ENCODE measurements around the gene TMOD3. TPM values are rescaled to one million over a fixed set of nuclear protein-coding genes. Genes with fewer than 3 reads are reported as not detected.
"Not testable (repeated sequence)": the region's sequence is repeated elsewhere in the genome, so short reads cannot be mapped to it uniquely, and the experiment has no call there.

Gene TMOD3
- polyA plus RNA-seq, 2 of the 4 experiments (the other 2 are of a cell fraction), result 57.5 to 111 TPM

DNA sequence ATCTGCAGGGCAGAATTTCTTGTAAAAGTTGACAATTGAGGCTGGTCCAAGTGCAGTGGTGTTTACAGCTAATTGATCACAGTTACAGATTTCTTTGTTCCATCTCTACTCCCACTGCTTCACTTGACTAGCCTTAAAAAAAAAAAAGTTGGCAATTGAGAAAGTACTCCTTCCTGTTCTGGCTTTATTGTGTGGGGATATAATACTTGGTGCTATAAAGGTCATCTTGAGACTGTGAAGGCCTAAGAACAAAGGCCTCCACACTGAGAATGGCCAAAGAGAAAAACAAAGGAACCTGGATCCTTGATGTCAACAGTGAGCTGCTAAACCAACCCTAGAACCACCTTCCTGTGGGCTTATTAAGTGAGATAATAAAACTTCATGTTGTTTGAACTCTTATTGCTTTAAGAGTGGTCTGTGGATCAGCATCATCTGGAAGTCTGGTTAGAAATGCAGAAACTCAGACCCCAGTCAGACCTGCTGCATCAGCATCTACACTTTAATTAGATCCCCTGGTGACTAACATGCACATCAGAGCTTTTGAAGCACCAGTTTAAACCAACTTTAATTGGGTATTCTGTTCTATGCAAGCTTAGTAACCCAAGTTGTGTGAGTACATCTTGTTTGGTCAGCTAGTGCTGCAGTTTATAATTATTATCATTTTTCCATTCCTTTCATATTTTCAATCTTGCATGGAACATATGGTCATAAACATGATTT is 55.2 kb downstream of the TMOD3 start:
- TF ChIP-seq MAFK (IDR thresholded peaks at IDR 0.05; ENCODE audit: partially characterized antibody) (peak; percentile 81), TFCP2L1 (CRISPR knock-in tag; IDR thresholded peaks at IDR 0.05) (no peak)
- Histone ChIP-seq H3K9me3 (no peaks in the 10 kb centered on the region), H3K4me2 (peak overlapping the region; percentile 55; the same call in 2 of the 3 replicates), H3K4me3 (no peak overlapping the region), H3K4me1 (peaks cover 84% of the 10 kb centered on the region), H3K27ac (peak overlapping the region; percentile 29 to 55; a peak in 5 of 6 replicates)
- POLR2A ChIA-PET, result no interaction called here
- ATAC-seq (no peak), FAIRE-seq (peak; percentile 23), DNase-seq (ENCODE audit: low read depth in 1 of 2, low spot score in 1 of 2) (no peak)
- CTCF ChIA-PET, result interaction anchor here (0.6 to 3.3 kb wide), 7 partner anchors 9 to 83 kb away, joined by 3 to 15 read pairs (median 3); no protein-coding TSS in a partner anchor

DNA sequence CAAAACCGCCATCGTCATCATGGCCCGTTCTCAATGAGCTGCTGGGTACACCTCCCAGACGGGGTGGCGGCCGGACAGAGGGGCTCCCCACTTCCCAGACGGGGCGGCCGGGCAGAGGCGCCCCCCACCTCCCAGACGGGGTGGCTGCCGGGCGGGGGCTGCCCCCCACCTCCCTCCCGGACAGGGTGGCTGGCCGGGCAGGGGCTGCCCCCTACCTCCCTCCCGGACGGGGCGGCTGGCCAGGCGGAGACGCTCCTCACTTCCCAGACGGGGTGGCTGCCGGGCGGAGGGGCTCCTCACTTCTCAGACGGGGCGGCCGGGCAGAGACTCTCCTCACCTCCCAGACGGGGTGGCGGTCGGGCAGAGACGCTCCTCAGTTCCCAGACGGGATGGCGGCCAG is 56.3 kb downstream of the TMOD3 start:
- DNase-seq (ENCODE audit: low read depth in 1 of 2, low spot score in 1 of 2); H3K4me2 ChIP-seq; POLR2A ChIA-PET; ATAC-seq; H3K4me3 ChIP-seq; FAIRE-seq; H3K9me3 ChIP-seq: not testable (repeated sequence)
- CTCF ChIA-PET, result interaction anchor here (1.4 kb wide), 1 partner anchor 12 kb away, joined by 3 read pairs; no protein-coding TSS in a partner anchor
- peak overlapping the region in 1 of 2 experiments; percentile 80; a peak in 2 of 6 replicates for H3K27ac ChIP-seq
- 94% methylated on average over 18 of the region's 32 CpGs for WGBS (ENCODE audit: missing lambda C conversion rate)
- H3K4me1 ChIP-seq, result peaks cover 74% of the 10 kb centered on the region

DNA sequence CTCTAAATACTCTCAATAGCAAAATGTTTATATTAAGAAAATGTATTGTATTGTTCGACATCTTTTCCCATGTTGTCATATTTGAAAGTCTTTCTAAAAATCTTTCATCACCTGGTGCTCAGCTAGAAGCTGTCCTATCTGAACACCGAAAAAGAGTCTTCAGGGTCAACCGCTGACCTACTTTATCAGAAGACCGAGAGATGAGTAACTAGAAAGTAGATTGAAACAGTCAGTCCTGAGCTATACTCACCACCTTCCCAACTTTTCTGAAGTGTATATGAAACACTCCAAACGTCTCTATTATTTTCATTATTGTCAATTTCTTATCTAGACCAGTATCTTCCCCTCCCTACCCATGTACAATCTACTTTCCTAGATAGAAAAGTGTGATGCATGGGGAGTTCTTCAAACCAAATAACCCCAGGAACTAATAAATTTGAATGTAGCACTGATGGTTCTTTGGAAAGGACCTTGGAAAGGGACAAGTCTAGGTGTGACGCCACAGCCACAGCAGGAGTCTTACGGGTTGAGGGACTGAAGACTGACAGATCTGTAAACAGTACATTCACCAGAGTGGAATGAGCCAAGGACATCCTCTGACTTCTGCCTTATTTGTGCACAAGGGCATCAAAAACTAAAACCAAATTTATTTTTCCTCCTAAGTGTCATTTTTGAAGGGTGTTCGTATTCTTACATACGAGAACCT is 58.6 kb downstream of the TMOD3 start:
- peak overlapping the region; percentile 72 to 80 for H3K27ac ChIP-seq
- WGBS (ENCODE audit: missing lambda C conversion rate), result 8% methylated on average over 9 of the region's 9 CpGs
- peak; percentile 86 to 94 for ATAC-seq

More for the DNA sequence above, 58.6 kb downstream of the TMOD3 start:
- H3K9me3 ChIP-seq, result no peaks in the 10 kb centered on the region
- TF ChIP-seq, protein P1, sequence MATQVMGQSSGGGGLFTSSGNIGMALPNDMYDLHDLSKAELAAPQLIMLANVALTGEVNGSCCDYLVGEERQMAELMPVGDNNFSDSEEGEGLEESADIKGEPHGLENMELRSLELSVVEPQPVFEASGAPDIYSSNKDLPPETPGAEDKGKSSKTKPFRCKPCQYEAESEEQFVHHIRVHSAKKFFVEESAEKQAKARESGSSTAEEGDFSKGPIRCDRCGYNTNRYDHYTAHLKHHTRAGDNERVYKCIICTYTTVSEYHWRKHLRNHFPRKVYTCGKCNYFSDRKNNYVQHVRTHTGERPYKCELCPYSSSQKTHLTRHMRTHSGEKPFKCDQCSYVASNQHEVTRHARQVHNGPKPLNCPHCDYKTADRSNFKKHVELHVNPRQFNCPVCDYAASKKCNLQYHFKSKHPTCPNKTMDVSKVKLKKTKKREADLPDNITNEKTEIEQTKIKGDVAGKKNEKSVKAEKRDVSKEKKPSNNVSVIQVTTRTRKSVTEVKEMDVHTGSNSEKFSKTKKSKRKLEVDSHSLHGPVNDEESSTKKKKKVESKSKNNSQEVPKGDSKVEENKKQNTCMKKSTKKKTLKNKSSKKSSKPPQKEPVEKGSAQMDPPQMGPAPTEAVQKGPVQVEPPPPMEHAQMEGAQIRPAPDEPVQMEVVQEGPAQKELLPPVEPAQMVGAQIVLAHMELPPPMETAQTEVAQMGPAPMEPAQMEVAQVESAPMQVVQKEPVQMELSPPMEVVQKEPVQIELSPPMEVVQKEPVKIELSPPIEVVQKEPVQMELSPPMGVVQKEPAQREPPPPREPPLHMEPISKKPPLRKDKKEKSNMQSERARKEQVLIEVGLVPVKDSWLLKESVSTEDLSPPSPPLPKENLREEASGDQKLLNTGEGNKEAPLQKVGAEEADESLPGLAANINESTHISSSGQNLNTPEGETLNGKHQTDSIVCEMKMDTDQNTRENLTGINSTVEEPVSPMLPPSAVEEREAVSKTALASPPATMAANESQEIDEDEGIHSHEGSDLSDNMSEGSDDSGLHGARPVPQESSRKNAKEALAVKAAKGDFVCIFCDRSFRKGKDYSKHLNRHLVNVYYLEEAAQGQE (IDR thresholded peaks at IDR 0.05), result no peak
- TF ChIP-seq GATA3 (IDR thresholded peaks at IDR 0.05; ENCODE audit: borderline replicate concordance) (peak; percentile 38; the same call in 1 of the 2 replicates), HOXA7 (CRISPR knock-in tag; IDR thresholded peaks at IDR 0.05) (0 out of 2 replicates have a peak, but pooled peaks have one; percentile 72), RFX5 (IDR thresholded peaks at IDR 0.05) (no peak), ZNF302 (CRISPR knock-in tag; IDR thresholded peaks at IDR 0.05) (0 out of 2 replicates have a peak, but pooled peaks have one; percentile 28), FOSL2 (IDR thresholded peaks at IDR 0.05) (no peak), FOSL2 (CRISPR knock-in tag; IDR thresholded peaks at IDR 0.05) (peak; percentile 63), SREBF2 (IDR thresholded peaks at IDR 0.05) (no peak), CEBPB (IDR thresholded peaks at IDR 0.05) (peak in 1 of 2 experiments; percentile 27; a peak in 1 of 4 replicates), RAD21 (conservative IDR thresholded peaks at IDR 0.05 in 1 of 2, IDR thresholded peaks at IDR 0.05 in 1 of 2) (no peak)
- TF ChIP-seq, protein P2, sequence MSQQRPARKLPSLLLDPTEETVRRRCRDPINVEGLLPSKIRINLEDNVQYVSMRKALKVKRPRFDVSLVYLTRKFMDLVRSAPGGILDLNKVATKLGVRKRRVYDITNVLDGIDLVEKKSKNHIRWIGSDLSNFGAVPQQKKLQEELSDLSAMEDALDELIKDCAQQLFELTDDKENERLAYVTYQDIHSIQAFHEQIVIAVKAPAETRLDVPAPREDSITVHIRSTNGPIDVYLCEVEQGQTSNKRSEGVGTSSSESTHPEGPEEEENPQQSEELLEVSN (IDR thresholded peaks at IDR 0.05; ENCODE audit: borderline replicate concordance, low read depth), result no peak
- TF ChIP-seq, protein P3, sequence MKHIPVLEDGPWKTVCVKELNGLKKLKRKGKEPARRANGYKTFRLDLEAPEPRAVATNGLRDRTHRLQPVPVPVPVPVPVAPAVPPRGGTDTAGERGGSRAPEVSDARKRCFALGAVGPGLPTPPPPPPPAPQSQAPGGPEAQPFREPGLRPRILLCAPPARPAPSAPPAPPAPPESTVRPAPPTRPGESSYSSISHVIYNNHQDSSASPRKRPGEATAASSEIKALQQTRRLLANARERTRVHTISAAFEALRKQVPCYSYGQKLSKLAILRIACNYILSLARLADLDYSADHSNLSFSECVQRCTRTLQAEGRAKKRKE (CRISPR knock-in tag; IDR thresholded peaks at IDR 0.05; ENCODE audit: low read depth), result no peak
- FAIRE-seq (peak; percentile 93), DNase-seq (ENCODE audit: low read depth in 1 of 2, low spot score in 1 of 2) (peak; percentile 70 to 87)
- ChIA-PET POLR2A (interaction anchor here (1.6 kb wide), 1 partner anchor 58 kb away, joined by 6 read pairs; the partner anchor contains the start of gene TMOD3), CTCF (interaction anchor here (0.7 to 6.2 kb wide), 36 partner anchors 8 to 345 kb away, joined by 3 to 52 read pairs (median 5); no protein-coding TSS in a partner anchor)
- H3K4me2 ChIP-seq, result peak overlapping the region; percentile 79
- H3K4me3 ChIP-seq, result peak overlapping the region; percentile 20; the same call in 1 of the 3 replicates
- H3K4me1 ChIP-seq, result peaks cover 55% of the 10 kb centered on the region
